ENCODE results near the gene CAD.

CAD gene

DNA sequence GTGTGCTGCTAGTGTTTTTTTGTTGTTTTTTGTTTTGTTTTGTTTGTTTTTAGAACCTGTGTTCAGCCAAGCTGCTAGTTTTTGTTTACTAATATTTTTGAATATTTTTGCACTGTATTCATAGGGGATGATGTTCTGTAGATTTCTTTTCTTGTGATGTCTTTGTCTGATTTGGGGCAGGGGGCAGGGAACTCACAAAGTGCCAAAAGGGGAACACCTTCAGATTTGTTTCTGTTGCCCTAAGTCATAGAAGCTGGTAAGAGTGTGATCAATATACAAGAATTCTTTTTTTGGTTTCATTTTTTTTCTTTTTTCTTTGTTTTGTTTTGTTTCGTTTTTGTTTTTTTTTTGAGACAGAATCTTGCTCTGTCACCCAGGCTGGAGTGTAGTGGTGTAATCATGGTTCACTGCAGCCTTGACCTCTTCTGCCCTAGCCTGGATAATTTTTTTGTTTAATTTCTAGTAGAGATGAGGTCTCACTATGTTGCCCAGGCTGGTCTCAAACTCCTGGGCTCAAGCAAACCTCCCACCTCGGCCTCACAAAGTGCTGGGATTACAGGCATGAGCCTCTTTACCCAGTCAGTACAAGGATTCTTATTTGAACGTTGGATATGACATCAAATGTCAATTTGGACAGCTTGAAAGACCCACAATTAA lies 37.7 kb upstream of the CAD start:
- Histone ChIP-seq H3K36me3 (ENCODE audit: insufficient read depth) (no peaks in the 10 kb centered on the region), H3K27ac (no peak overlapping the region), H3K9ac (no peak overlapping the region), H3K4me3 (IDR thresholded peaks at IDR 0.05; ENCODE audit: insufficient read depth, low read depth, low read length) (no peak overlapping the region), H3K4me1 (ENCODE audit: low read depth, poor library complexity, severe bottlenecking) (peaks cover 27% of the 10 kb centered on the region), H3K4me2 (0 out of 2 replicates have a peak overlapping the region, but pooled peaks have one; percentile 21), H2AFZ (ENCODE audit: low read depth) (no peak overlapping the region), H3K27me3 (ENCODE audit: insufficient read depth, low read depth) (no peaks in the 10 kb centered on the region), H3K79me2 (ENCODE audit: insufficient read depth, low read depth) (no peaks in the 10 kb centered on the region), H4K20me1 (ENCODE audit: insufficient read depth) (no peaks in the 10 kb centered on the region)
- no peak for TF ChIP-seq CTCF (conservative IDR thresholded peaks at IDR 0.05; ENCODE audit: low read depth, low read length)

- H3K4me1 ChIP-seq (ENCODE audit: low read depth, poor library complexity, severe bottlenecking): peaks cover 36% of the 10 kb centered on the region
- H4K20me1 ChIP-seq (ENCODE audit: insufficient read depth): no peaks in the 10 kb centered on the region
- H3K79me2 ChIP-seq (ENCODE audit: insufficient read depth, low read depth): no peaks in the 10 kb centered on the region
- H3K27ac ChIP-seq: no peak overlapping the region
- H3K4me3 ChIP-seq (IDR thresholded peaks at IDR 0.05; ENCODE audit: insufficient read depth, low read depth, low read length): no peak overlapping the region
- H2AFZ ChIP-seq (ENCODE audit: low read depth): no peak overlapping the region
- H3K27me3 ChIP-seq (ENCODE audit: insufficient read depth, low read depth): no peaks in the 10 kb centered on the region
- no peak overlapping the region for H3K4me2 ChIP-seq
- H3K36me3 ChIP-seq (ENCODE audit: insufficient read depth): no peaks in the 10 kb centered on the region
- H3K9ac ChIP-seq: no peak overlapping the region
- no peak for TF ChIP-seq CTCF (conservative IDR thresholded peaks at IDR 0.05; ENCODE audit: low read depth, low read length)
Observed at GRCh38 chr2:27182346-27182745, 34.8 kb upstream of the CAD start.

GRCh38 chr2:27184115-27184514 lies 33.1 kb upstream of the CAD start:
- TF ChIP-seq CTCF (conservative IDR thresholded peaks at IDR 0.05; ENCODE audit: low read depth, low read length): no peak
- Histone ChIP-seq H4K20me1 (ENCODE audit: insufficient read depth) (no peaks in the 10 kb centered on the region), H3K9ac (no peak overlapping the region), H3K27ac (no peak overlapping the region), H2AFZ (ENCODE audit: low read depth) (no peak overlapping the region), H3K4me1 (ENCODE audit: low read depth, poor library complexity, severe bottlenecking) (peaks cover 39% of the 10 kb centered on the region), H3K27me3 (ENCODE audit: insufficient read depth, low read depth) (no peaks in the 10 kb centered on the region), H3K4me3 (IDR thresholded peaks at IDR 0.05; ENCODE audit: insufficient read depth, low read depth, low read length) (no peak overlapping the region), H3K79me2 (ENCODE audit: insufficient read depth, low read depth) (no peaks in the 10 kb centered on the region), H3K4me2 (no peak overlapping the region), H3K36me3 (ENCODE audit: insufficient read depth) (no peaks in the 10 kb centered on the region)

DNA sequence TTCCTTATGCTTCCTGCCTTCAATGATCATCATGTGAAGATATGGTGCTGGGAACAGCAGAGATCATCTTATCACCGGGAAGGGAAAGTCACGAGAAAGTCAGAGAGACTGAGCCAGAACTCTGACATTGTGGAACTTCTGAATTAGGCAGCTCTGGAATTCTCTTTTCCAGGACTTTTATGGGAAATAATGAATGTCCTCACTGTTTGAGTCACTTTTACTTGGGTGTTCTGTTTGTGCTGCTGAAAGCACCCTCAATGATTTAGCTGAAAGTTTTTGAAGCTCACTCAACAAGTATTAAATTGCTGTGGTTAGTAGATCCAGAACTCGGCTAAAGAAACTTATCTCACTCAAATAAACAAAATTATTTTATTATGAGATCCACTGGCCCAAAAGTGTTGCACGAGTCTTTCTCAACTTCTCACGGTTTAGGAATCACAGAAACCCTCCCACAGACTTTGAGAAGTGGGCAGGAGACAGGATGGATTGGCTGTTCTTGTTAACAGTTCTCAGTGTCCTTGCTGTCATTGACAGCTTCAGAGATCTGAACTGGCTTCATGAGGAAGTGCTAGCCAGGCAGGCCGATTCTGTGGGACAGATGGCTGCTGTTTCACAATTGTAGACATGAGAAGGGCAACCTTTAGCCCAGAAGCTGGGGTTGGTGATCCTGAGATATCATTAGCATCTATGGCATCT lies 31.7 kb upstream of the CAD start:
- no peaks in the 10 kb centered on the region for H3K27me3 ChIP-seq (ENCODE audit: insufficient read depth, low read depth)
- H3K27ac ChIP-seq: no peak overlapping the region
- no peak overlapping the region for H3K4me2 ChIP-seq
- 0 out of 2 replicates have a peak overlapping the region, but pooled peaks have one; percentile 12 for H2AFZ ChIP-seq (ENCODE audit: low read depth)
- H3K36me3 ChIP-seq (ENCODE audit: insufficient read depth): no peaks in the 10 kb centered on the region
- no peaks in the 10 kb centered on the region for H4K20me1 ChIP-seq (ENCODE audit: insufficient read depth)
- H3K9ac ChIP-seq: no peak overlapping the region
- no peak overlapping the region for H3K4me3 ChIP-seq (IDR thresholded peaks at IDR 0.05; ENCODE audit: insufficient read depth, low read depth, low read length)
- H3K79me2 ChIP-seq (ENCODE audit: insufficient read depth, low read depth): no peaks in the 10 kb centered on the region
- TF ChIP-seq CTCF (conservative IDR thresholded peaks at IDR 0.05; ENCODE audit: low read depth, low read length): no peak
- H3K4me1 ChIP-seq (ENCODE audit: low read depth, poor library complexity, severe bottlenecking): peaks cover 31% of the 10 kb centered on the region

Measured in KMS-11 (cell line).